Measurements from ENCODE around the gene FOXA3. TPM values are rescaled to one million over a fixed set of nuclear protein-coding genes. Genes with fewer than 3 reads are reported as not detected.

The FOXA3 gene
- under 1 TPM; 0.28 to 0.39 TPM for total RNA-seq

- peaks cover 14% of the 10 kb centered on the region for H3K36me3 Mint-ChIP-seq
- H3K9me3 Mint-ChIP-seq: no peaks in the 10 kb centered on the region
- H3K4me3 Mint-ChIP-seq: peak within 1 kb of the TSS; percentile 90
- peaks cover 35% of the 10 kb centered on the region for H3K27me3 Mint-ChIP-seq
- peak; percentile 78 for DNase-seq
- peaks cover 23% of the 10 kb centered on the region for H3K4me1 Mint-ChIP-seq
- peak within 1 kb of the TSS; percentile 97 for H3K27ac Mint-ChIP-seq
These were observed at the start of gene FOXA3 for GRCh38 chr19:45863840-45864628. FOXA3 (plus strand) TSS chr19:45864326; CDS start chr19:45864457, 131 bp downstream.

- Mint-ChIP-seq H3K36me3 (peaks cover 2% of the 10 kb centered on the region), H3K27ac (peak within 1 kb of the TSS; percentile 28), H3K9me3 (no peaks in the 10 kb centered on the region), H3K4me3 (no peak within 1 kb of the TSS), H3K4me1 (peaks cover 5% of the 10 kb centered on the region), H3K27me3 (peaks cover 36% of the 10 kb centered on the region)
- DNase-seq: no peak
These were observed 49.2 kb upstream of the FOXA3 start, which contains the start of gene RSPH6A for GRCh38 chr19:45814851-45815480. RSPH6A (minus strand) TSS chr19:45815308; CDS start chr19:45815176, 132 bp downstream.

- Mint-ChIP-seq H3K36me3 (peaks cover 2% of the 10 kb centered on the region), H3K9me3 (no peaks in the 10 kb centered on the region), H3K4me1 (peaks cover 2% of the 10 kb centered on the region), H3K27me3 (peaks cover 36% of the 10 kb centered on the region), H3K4me3 (no peak overlapping the region), H3K27ac (no peak overlapping the region)
- no peak for DNase-seq
These were observed 48.5 kb upstream of the FOXA3 start for GRCh38 chr19:45815481-45816216.

- H3K36me3 Mint-ChIP-seq: peaks cover 2% of the 10 kb centered on the region
- no peak overlapping the region for H3K4me3 Mint-ChIP-seq
- no peak overlapping the region for H3K27ac Mint-ChIP-seq
- no peak for DNase-seq
- no peaks in the 10 kb centered on the region for H3K9me3 Mint-ChIP-seq
- peaks cover 2% of the 10 kb centered on the region for H3K4me1 Mint-ChIP-seq
- H3K27me3 Mint-ChIP-seq: peaks cover 33% of the 10 kb centered on the region
These were observed 47.7 kb upstream of the FOXA3 start for GRCh38 chr19:45816236-45817009.

GRCh38 chr19:45817010-45817724, 47.0 kb upstream of the FOXA3 start:
- peaks cover 2% of the 10 kb centered on the region for H3K4me1 Mint-ChIP-seq
- H3K36me3 Mint-ChIP-seq: peaks cover 2% of the 10 kb centered on the region
- no peak overlapping the region for H3K4me3 Mint-ChIP-seq
- no peak overlapping the region for H3K27ac Mint-ChIP-seq
- no peaks in the 10 kb centered on the region for H3K9me3 Mint-ChIP-seq
- DNase-seq: peak; percentile 95
- peaks cover 31% of the 10 kb centered on the region for H3K27me3 Mint-ChIP-seq

- Mint-ChIP-seq H3K27ac (no peak overlapping the region), H3K4me3 (no peak overlapping the region), H3K36me3 (peaks cover 2% of the 10 kb centered on the region), H3K27me3 (peaks cover 25% of the 10 kb centered on the region), H3K4me1 (peaks cover 2% of the 10 kb centered on the region), H3K9me3 (no peaks in the 10 kb centered on the region)
- DNase-seq: no peak
These were observed 46.3 kb upstream of the FOXA3 start for GRCh38 chr19:45817725-45818301.

GRCh38 chr19:45819769-45820168, 44.4 kb upstream of the FOXA3 start:
- no peak overlapping the region for H3K27ac Mint-ChIP-seq
- H3K4me1 Mint-ChIP-seq: peaks cover 2% of the 10 kb centered on the region

GRCh38 chr19:45820413-45821102, 43.6 kb upstream of the FOXA3 start:
- Mint-ChIP-seq H3K36me3 (peaks cover 4% of the 10 kb centered on the region), H3K27me3 (peaks cover 3% of the 10 kb centered on the region), H3K4me1 (peaks cover 2% of the 10 kb centered on the region), H3K4me3 (no peak overlapping the region), H3K27ac (peak overlapping the region; percentile 56), H3K9me3 (no peaks in the 10 kb centered on the region)
- no peak for DNase-seq

More at GRCh38 chr19:45819769-45820168, 44.4 kb upstream of the FOXA3 start:
- peaks cover 6% of the 10 kb centered on the region for H3K27me3 Mint-ChIP-seq
- no peak for DNase-seq
- no peak overlapping the region for H3K4me3 Mint-ChIP-seq
- peaks cover 4% of the 10 kb centered on the region for H3K36me3 Mint-ChIP-seq
- no peaks in the 10 kb centered on the region for H3K9me3 Mint-ChIP-seq

- Mint-ChIP-seq H3K9me3 (no peaks in the 10 kb centered on the region), H3K4me1 (peaks cover 2% of the 10 kb centered on the region), H3K36me3 (peaks cover 6% of the 10 kb centered on the region), H3K4me3 (no peak overlapping the region), H3K27ac (no peak overlapping the region), H3K27me3 (no peaks in the 10 kb centered on the region)
- no peak for DNase-seq
These were observed 43.0 kb upstream of the FOXA3 start for GRCh38 chr19:45821103-45821521.

- Mint-ChIP-seq H3K27ac (no peak overlapping the region), H3K9me3 (no peaks in the 10 kb centered on the region), H3K27me3 (no peaks in the 10 kb centered on the region), H3K4me1 (peaks cover 2% of the 10 kb centered on the region), H3K36me3 (peaks cover 6% of the 10 kb centered on the region), H3K4me3 (no peak overlapping the region)
- DNase-seq: no peak
These were observed 42.6 kb upstream of the FOXA3 start for GRCh38 chr19:45821570-45821969.

GRCh38 chr19:45822716-45823115, 41.4 kb upstream of the FOXA3 start:
- H3K4me3 Mint-ChIP-seq: no peak overlapping the region
- no peak overlapping the region for H3K27ac Mint-ChIP-seq
- H3K36me3 Mint-ChIP-seq: peaks cover 6% of the 10 kb centered on the region
- peaks cover 2% of the 10 kb centered on the region for H3K4me1 Mint-ChIP-seq
- DNase-seq: no peak
- no peaks in the 10 kb centered on the region for H3K27me3 Mint-ChIP-seq
- H3K9me3 Mint-ChIP-seq: no peaks in the 10 kb centered on the region

GRCh38 chr19:45823182-45823581, 40.9 kb upstream of the FOXA3 start:
- Mint-ChIP-seq H3K27ac (no peak overlapping the region), H3K4me1 (peaks cover 2% of the 10 kb centered on the region), H3K27me3 (no peaks in the 10 kb centered on the region), H3K36me3 (peaks cover 9% of the 10 kb centered on the region), H3K4me3 (no peak overlapping the region), H3K9me3 (no peaks in the 10 kb centered on the region)
- no peak for DNase-seq

- H3K27ac Mint-ChIP-seq: no peak overlapping the region
- no peaks in the 10 kb centered on the region for H3K27me3 Mint-ChIP-seq
- H3K36me3 Mint-ChIP-seq: peaks cover 17% of the 10 kb centered on the region
- peaks cover 2% of the 10 kb centered on the region for H3K4me1 Mint-ChIP-seq
- no peaks in the 10 kb centered on the region for H3K9me3 Mint-ChIP-seq
- no peak for DNase-seq
- no peak overlapping the region for H3K4me3 Mint-ChIP-seq
These were observed 40.1 kb upstream of the FOXA3 start for GRCh38 chr19:45824041-45824471.
